Measurements from ENCODE around the gene ADCY9. TPM values are rescaled to one million over a fixed set of nuclear protein-coding genes. Genes with fewer than 3 reads are reported as not detected.
"Not testable (repeated sequence)": the region's sequence is repeated elsewhere in the genome, so short reads cannot be mapped to it uniquely, and the experiment has no call there.

Gene ADCY9
- 11.7 TPM for total RNA-seq
- long read RNA-seq, partial matches to known transcripts: 2 of 15 reads
- long read RNA-seq, other reads (novel, unspliced or antisense): 13 of 15 reads

GRCh38 chr16:4116325-4117249 lies at the start of gene ADCY9:
ADCY9 (minus strand) TSS chr16:4116442; CDS start chr16:4115442, 1,000 bp downstream.
- DNase-seq (ENCODE audit: low spot score): no peak

GRCh38 chr16:4160658-4161430 lies 44.6 kb upstream of the ADCY9 start:
- DNase-seq (ENCODE audit: low spot score): no peak

DNA sequence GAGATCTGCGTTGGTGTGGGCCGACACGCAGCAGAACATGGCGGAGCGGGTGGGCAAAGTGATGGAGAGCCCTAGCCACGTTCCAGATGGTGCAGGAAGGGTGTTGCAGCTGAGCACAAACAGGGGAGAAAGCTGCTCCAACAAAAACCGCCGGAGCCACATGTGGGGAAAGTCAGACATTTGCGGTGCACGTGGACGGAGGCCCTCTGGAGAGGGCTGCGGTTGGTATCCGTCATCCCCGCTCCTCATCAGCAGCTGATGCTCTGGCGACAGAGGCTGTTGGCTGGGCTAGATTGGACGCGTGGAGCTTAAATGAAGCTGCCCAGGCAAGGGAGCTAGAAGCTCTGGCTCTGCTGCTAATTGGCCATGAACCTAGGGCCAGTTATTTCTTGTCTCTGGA lies 43.5 kb upstream of the ADCY9 start:
- DNase-seq (ENCODE audit: low spot score): no peak

- no peak for DNase-seq (ENCODE audit: low spot score)
Measured at GRCh38 chr16:4158143-4159093, 42.2 kb upstream of the ADCY9 start.

DNA sequence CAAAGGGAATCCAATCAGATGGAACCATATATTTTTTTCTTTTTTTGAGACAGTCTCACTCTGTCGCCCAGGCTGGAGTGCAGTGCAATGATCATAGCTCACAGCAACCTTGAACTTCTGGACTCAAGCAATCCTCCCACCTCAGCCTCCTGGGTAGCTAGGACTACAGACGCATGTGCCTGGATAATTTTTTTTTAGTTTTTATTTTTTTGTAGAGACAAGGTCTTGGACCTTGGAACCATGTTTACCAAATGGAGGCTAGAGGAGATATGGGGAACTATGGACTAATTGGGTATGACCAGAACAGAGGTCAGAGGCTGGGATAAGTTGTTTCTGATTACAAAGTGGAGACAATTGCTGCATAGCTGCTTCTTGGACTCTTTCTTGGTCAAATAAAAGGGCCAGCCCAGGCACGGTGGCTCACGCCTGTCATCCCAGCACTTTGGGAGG lies 41.2 kb upstream of the ADCY9 start:
- no peak for DNase-seq (ENCODE audit: low spot score)

DNA sequence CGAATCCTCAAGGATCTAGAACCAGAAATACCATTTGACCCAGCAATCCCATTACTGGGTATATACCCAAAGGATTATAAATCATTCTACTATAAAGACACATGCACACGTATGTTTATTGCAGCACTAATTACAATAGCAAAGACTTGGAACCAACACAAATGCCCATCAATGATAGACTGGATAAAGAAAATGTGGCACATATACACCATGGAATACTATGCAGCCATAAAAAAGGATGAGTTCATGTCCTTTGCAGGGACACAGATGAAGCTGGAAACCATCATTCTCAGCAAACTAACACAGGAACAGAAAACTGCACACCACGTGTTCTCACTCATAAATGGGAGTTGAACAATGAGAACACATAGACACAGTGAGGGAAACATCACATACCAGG lies 40.3 kb upstream of the ADCY9 start:
- not testable (repeated sequence) for DNase-seq (ENCODE audit: low spot score)

DNA sequence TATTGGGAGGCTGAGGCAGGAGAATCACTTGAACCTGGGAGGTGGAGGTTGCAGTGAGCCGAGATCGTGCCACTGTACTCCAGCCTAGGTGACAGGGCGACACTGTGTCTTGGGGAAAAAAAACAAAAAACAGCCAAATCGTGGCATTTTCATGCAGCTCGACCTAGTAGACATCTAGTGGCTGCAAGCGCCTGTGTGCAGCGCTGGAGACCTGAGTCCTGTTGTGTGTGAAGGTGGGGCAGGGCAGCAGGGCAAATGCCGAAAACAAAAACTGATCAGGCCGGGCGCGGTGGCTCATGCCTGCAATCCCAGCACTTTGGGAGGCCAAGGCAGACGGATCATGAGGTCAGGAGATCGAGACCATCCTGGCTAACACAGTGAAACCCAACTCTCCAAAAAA lies 37.1 kb upstream of the ADCY9 start:
- not testable (repeated sequence) for DNase-seq (ENCODE audit: low spot score)

GRCh38 chr16:4152267-4152666 lies 36.0 kb upstream of the ADCY9 start:
- DNase-seq (ENCODE audit: low spot score): no peak

GRCh38 chr16:4147236-4147635 lies 31.0 kb upstream of the ADCY9 start:
- DNase-seq (ENCODE audit: low spot score): no peak

DNA sequence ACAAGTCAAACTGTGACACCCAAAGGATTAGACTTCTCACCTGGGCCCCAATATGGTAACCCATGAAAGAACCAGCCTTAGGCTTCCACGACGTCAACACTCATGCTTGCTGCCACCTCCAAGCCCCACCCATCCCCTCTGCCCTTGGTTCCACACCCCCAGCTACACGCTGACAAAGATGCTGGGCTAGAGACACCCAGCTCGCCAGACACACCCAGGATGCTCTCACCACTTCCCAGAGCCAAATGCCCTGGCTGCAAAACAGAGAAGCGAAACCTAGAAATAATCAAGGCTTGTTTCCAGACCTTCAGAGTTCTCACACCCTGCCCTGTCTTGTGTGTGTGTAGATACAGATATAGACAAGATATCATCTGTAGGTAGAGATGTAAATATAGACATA lies 26.0 kb upstream of the ADCY9 start:
- DNase-seq (ENCODE audit: low spot score): no peak

- no peak for DNase-seq (ENCODE audit: low spot score)
Measured at GRCh38 chr16:4141604-4142003, 25.4 kb upstream of the ADCY9 start.

DNA sequence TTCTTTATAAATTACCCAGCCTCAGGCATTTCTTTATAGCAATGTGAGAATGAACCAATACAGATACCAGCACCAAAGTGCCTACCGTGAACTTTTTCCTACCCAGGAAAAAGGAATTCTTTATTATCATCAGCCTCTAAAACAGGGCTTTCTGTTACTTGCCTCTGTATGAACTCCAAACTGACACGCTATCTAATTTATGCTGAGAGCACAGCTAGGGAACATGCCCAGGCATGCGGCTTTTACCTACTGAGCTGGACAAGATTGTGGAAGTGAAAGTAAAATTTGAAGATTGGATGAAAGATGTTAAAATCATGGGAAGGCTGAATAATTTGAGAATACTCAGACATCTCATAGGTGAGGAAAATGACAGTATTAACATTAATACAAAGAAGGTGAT lies 24.4 kb upstream of the ADCY9 start:
- DNase-seq (ENCODE audit: low spot score): no peak

DNA sequence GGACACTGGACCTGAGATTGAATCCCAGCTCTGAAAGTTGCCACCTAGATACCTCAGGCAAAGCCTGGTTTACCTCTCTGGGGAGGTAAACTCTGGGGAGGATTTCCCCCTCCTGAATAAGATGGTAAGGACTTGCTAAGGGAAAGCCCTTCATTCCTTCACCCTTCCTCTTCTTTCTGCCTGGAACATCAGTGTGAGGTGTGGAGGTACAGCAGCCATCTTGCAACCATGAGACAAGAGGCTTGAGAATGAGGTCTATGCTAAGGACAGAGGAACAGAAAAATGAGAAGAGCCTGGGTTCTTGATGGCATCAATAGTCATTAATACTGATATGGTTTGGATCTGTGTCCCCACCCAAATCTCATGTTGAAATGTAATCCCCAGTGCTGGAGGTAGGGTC lies 23.7 kb upstream of the ADCY9 start:
- DNase-seq (ENCODE audit: low spot score): no peak

GRCh38 chr16:4138713-4139112 lies 22.5 kb upstream of the ADCY9 start:
- DNase-seq (ENCODE audit: low spot score): no peak

- no peak for DNase-seq (ENCODE audit: low spot score)
Measured at GRCh38 chr16:4137438-4137837, 21.2 kb upstream of the ADCY9 start.

GRCh38 chr16:4136229-4136813 lies 20.1 kb upstream of the ADCY9 start:
- no peak for DNase-seq (ENCODE audit: low spot score)

- DNase-seq (ENCODE audit: low spot score): no peak
Measured at GRCh38 chr16:4135537-4135936, 19.3 kb upstream of the ADCY9 start.

DNA sequence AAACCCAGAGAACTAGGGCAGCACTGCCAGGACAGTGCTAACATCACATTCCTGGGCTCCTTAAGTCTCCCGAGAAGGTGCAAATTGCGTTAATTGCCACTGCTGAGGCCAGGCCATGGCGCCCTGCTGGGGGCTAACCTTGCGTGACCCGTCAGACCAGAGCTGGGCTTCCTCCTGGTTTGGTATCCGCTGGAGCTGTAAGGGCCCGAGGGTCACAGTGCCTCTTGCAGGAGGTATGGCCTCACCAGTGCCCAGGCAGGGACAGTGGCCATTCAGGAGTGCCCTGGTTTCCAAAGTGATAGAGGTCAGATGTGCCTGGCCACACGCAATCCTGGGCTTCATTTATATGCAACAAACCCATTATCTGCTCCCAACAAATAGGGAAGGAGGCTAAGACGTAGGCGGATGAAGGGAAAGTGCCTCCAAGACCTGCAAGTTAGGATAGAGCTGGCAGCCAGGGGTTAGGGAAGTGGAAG lies 17.7 kb upstream of the ADCY9 start:
- no peak for DNase-seq (ENCODE audit: low spot score)

- DNase-seq (ENCODE audit: low spot score): no peak
Measured at GRCh38 chr16:4131621-4132020, 15.4 kb upstream of the ADCY9 start.

- no peak for DNase-seq (ENCODE audit: low spot score)
Measured at GRCh38 chr16:4124535-4125294, 8.5 kb upstream of the ADCY9 start.
